Neural crest cell (in vitro differentiated cells): ENCODE measurements around the gene PCMTD2. TPM values are rescaled to one million over a fixed set of nuclear protein-coding genes. Genes with fewer than 3 reads are reported as not detected.

ENCODE experiments used
- DNase-seq: peaks from one replicate; pipeline ENCODE4 v3.0.0; 2021; ENCODE audit warnings: low read depth, mixed read lengths, low spot score
- H3K27ac Mint-ChIP-seq: one replicate; pipeline ENCODE4 v1.8.0; 2021; ENCODE audit warnings: mild to moderate bottlenecking, mixed read lengths; ENCODE audit not compliant: unreplicated experiment
- H3K27me3 Mint-ChIP-seq: 2 replicates; pipeline ENCODE4 v1.8.0; 2021; ENCODE audit warnings: low read depth, mild to moderate bottlenecking, mixed read lengths
- H3K36me3 Mint-ChIP-seq: 2 replicates; pipeline ENCODE4 v1.8.0; 2021; ENCODE audit warnings: low read depth, mild to moderate bottlenecking, mixed read lengths
- H3K4me1 Mint-ChIP-seq: 2 replicates; pipeline ENCODE4 v1.8.0; 2021; ENCODE audit warnings: mixed read lengths
- H3K4me3 Mint-ChIP-seq: one replicate; pipeline ENCODE4 v1.8.0; 2021; ENCODE audit warnings: mild to moderate bottlenecking, mixed read lengths
- H3K9me3 Mint-ChIP-seq: 2 replicates; pipeline ENCODE4 v1.8.0; 2021; ENCODE audit warnings: mixed read lengths
- total RNA-seq: library from RNA; stranded (reverse); gene quantifications from 2 replicates; pipeline ENCODE4 v1.2.1, GENCODE V29; 2021
- TF ChIP-seq, protein P1 (sequence below): fragments of 200-600 bp; sonication (generic); conservative IDR thresholded peaks from 2 replicates; pipeline ENCODE4 v1.5.0; 2021; ENCODE audit warnings: antibody characterized with exemption, mild to moderate bottlenecking

PCMTD2 gene
- total RNA-seq, 1 donor from 2014 or later = 61.6 TPM

DNA sequence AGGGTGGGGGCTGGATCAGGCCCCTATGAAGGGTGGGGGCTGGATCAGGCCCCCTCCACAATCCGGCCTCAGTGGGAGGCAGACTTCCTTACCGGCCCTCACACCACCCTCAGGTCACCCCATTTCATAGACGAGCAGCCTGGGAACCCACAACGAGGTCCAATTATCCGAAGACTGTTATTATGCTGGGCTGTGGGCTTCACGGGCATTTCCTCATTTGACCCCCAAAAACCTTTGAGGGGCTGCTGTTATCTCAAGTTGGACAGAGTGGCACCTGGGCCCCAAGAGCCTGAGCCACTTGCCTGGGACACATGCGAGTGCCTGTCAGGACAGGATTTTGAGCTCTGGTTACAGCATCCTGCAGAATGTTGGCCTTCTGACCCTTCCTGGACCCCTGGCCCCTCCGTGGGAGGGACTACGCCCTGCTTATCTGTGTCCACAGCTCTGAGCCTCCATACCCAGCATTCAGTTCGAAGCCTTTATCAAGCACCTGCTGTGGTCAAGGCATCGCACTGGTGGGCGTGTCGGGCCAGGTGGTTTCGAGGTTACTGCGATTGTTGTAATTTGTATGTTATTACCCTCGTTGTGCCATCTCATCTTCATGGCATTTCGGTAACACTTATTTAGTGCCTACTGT is 34.5 kb upstream of the PCMTD2 start:
- no peak for DNase-seq
- no peaks in the 10 kb centered on the region for H3K27me3 Mint-ChIP-seq
- H3K4me1 Mint-ChIP-seq = peaks cover 37% of the 10 kb centered on the region
- TF ChIP-seq, protein P1, sequence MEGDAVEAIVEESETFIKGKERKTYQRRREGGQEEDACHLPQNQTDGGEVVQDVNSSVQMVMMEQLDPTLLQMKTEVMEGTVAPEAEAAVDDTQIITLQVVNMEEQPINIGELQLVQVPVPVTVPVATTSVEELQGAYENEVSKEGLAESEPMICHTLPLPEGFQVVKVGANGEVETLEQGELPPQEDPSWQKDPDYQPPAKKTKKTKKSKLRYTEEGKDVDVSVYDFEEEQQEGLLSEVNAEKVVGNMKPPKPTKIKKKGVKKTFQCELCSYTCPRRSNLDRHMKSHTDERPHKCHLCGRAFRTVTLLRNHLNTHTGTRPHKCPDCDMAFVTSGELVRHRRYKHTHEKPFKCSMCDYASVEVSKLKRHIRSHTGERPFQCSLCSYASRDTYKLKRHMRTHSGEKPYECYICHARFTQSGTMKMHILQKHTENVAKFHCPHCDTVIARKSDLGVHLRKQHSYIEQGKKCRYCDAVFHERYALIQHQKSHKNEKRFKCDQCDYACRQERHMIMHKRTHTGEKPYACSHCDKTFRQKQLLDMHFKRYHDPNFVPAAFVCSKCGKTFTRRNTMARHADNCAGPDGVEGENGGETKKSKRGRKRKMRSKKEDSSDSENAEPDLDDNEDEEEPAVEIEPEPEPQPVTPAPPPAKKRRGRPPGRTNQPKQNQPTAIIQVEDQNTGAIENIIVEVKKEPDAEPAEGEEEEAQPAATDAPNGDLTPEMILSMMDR = no peak
- no peak overlapping the region for H3K27ac Mint-ChIP-seq
- H3K36me3 Mint-ChIP-seq = no peaks in the 10 kb centered on the region
- H3K4me3 Mint-ChIP-seq = no peak overlapping the region
- H3K9me3 Mint-ChIP-seq = no peaks in the 10 kb centered on the region

DNA sequence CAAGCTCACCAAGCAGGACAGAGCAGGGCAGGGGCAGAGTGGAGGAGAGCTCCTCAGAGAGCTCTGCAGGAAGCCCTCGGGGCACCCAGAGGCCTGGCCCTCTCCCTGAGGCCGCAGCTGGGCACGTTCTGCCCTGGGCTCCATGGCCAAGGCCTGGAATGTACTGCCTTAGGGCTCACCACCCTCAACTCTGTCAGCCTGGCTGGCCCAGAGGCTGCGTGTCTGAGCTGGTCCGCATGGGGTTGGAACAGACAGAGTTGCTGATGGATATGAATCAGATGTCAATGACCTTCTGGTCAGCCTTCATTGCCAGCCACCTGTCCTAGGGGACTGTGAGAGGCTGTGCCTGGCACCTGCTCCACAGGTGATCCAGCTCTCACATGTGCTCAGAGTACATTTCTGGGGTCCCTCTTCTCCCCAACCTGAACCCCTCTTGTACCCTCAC is 33.2 kb upstream of the PCMTD2 start:
- Mint-ChIP-seq H3K4me1 (peaks cover 39% of the 10 kb centered on the region), H3K27ac (no peak overlapping the region), H3K27me3 (no peaks in the 10 kb centered on the region), H3K9me3 (no peaks in the 10 kb centered on the region), H3K36me3 (no peaks in the 10 kb centered on the region), H3K4me3 (no peak overlapping the region)
- TF ChIP-seq, protein P1 = no peak
- no peak for DNase-seq

DNA sequence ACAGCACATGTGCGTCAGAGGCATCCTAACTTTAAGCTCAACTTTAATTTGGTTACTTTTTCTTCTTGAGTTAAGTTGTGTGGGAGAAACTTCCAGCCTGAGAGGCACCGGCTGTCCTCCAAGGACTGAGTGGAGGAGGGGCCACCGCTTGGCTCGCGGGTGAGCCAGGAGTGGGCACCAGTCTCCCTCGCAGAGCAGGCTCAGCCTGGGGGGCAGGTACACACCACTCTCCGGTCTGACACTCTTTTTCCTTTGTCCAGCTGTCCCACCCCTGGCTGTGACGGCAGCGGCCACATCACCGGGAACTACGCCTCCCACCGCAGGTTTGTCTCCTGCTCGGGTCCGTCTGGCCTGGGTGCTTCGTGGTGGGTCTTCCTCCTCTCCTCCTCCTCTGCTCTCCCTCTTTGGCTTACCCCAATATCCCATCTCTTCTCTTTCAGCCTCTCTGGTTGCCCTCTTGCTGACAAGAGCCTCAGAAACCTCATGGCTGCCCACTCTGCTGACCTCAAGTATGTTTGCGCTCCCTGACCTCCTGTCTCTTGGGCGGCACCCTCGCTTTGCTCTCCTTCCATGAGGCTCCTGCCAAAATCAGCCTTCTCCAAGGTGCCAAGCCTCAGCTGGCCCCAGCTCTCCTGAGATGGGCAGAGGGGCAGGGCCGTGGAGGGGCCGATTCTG is 32.6 kb upstream of the PCMTD2 start:
- Mint-ChIP-seq H3K36me3 (no peaks in the 10 kb centered on the region), H3K4me3 (no peak overlapping the region), H3K4me1 (peaks cover 39% of the 10 kb centered on the region), H3K27me3 (no peaks in the 10 kb centered on the region), H3K9me3 (no peaks in the 10 kb centered on the region), H3K27ac (peak overlapping the region; percentile 35)
- DNase-seq = no peak
- TF ChIP-seq, protein P1 = no peak

DNA sequence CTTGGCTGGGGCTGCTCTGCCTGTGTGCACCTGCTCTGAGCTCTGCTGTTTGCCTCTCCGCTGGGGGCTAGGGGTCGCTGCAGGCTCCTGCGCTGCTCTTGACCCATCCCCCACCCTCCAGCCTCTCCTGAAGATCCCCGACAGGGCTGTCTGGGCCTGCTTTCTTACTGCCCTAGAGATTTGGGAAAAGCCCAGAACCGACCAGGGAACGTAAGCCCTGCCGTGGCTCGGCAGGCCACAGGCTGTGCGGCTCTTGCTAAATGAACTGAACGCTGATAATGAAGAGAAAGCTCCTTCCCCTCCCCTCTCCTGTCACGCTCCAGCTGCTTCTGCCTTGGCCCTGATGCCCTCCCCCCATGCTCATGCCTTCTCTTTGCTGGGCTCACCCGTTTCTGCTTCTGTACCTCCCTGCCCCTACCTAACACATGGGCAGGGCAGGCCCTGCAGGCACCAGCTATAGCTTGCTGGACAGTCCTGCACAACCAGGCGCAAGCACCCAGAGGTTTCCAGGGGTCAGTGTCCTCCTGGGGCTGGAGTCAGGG is 32.0 kb upstream of the PCMTD2 start:
- Mint-ChIP-seq H3K27ac (peak overlapping the region; percentile 35), H3K27me3 (no peaks in the 10 kb centered on the region), H3K9me3 (no peaks in the 10 kb centered on the region), H3K36me3 (no peaks in the 10 kb centered on the region), H3K4me3 (no peak overlapping the region), H3K4me1 (peaks cover 39% of the 10 kb centered on the region)
- peak; percentile 66 for DNase-seq
- TF ChIP-seq, protein P1 = peak; percentile 55

DNA sequence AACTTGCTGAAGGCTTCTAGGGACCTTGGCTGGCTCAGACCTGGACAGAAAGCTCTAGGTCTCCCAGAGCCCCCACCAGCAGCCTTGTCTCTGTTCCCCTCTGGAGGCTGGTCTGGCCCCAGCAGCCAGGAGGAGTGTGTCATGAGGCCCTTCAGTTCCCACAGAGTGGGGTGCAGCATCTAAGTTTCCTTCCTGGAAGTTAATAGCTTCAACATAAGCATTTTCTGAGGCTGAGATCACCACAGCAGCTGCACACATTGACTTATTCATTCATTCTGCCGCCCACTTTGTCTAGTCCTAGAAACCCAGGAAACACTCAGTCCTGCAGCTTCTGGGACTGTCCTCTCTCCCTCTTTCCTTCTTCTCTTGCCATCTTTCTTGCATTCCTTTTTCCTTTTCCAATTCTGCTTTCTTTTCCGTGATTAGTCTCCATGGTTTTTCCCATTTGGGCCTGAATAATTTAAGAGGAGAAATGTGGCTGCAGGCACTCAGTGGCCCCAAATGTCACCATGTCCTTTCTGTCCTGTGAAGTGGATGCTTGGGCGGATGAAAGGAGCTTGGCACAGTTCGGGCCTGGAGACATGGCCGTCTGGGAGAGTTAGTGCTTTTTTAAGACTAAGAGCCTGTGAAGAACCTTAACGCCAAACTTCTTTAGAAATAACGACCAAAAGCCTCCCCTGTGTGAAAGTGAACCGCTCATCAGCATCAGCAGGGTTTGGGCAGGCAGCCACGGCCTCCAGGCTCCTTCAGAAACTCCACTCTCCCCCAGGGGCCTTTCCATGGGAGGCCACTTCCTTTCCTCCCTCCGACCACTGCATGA is 31.0 kb upstream of the PCMTD2 start:
- TF ChIP-seq, protein P1 = no peak
- peak overlapping the region; percentile 28 for H3K27ac Mint-ChIP-seq
- no peaks in the 10 kb centered on the region for H3K27me3 Mint-ChIP-seq
- no peak overlapping the region for H3K4me3 Mint-ChIP-seq
- H3K4me1 Mint-ChIP-seq = peaks cover 35% of the 10 kb centered on the region
- no peaks in the 10 kb centered on the region for H3K9me3 Mint-ChIP-seq
- no peak for DNase-seq
- H3K36me3 Mint-ChIP-seq = no peaks in the 10 kb centered on the region
